Astrocyte of the hippocampus (primary cell): ENCODE results near the gene JTB.
A peak's percentile ranks its signal among the peaks of the same experiment; 100 is the strongest.
"Not testable (repeated sequence)": the region's sequence is repeated elsewhere in the genome, so short reads cannot be mapped to it uniquely, and the experiment has no call there.

ENCODE experiments used
- DNase-seq: peaks from one replicate; pipeline ENCODE4 v3.0.0; 2011; ENCODE audit warnings: low read depth, low spot score

Gene JTB

GRCh38 chr1:153977250-153978240, at the start of gene JTB:
JTB (minus strand) TSS chr1:153977674; CDS start chr1:153977252, 422 bp downstream.
- DNase-seq = peak; percentile 92

GRCh38 chr1:154019940-154020339, 42.5 kb upstream of the JTB start:
- no peak for DNase-seq

DNA sequence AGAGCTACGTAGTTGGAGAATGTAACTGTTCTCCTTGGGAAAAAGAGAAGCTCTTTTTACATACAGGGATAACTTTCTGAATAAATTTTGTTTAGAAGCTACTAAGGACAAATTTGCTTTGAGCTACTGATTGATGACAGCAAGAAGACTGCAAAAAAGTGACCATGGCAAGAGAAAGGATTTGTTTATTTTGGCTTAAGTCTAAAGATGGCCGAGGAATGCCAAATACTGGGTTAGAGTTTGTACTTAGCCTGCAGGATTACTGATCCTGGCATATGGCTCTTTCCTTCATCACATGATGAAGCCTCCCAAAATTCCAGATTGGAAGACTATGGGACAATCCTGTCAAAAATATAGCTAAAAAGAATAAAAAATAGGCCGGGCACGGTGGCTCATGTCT, 41.8 kb upstream of the JTB start:
- no peak for DNase-seq

DNA sequence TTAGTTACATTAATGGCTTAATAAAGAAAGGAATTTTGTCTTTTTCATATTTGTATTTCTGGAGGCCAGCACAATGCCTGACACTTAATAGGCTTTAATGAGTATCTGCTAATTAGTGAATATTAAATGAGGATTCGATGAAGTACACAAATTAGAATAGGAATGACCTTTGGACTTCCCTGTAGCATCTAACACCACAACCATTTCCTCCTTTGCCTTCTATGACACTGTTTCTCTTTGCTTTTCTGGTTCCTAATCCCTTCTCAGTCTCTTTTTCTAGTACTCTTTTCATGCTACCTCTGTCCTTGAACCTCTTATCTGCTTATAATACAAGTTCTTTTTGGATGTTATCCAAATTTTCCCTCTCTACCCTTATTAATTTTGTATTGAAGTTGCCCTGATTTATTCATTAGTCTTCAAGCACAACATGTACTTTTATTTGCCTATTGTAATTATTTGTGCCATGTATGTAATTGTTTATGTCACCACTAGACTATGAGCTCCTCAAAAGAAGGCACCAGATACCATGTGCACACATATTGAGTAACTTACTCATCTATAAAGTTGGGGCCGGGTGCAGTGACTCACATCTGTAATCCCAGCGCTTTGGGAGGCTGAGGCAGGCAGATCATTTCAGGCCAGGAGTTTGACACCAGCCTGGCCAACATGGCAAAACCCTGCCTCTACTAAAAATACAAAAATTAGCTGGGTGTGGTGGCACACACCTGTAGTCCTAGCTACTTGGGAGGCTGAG, 36.9 kb upstream of the JTB start:
- no peak for DNase-seq

DNA sequence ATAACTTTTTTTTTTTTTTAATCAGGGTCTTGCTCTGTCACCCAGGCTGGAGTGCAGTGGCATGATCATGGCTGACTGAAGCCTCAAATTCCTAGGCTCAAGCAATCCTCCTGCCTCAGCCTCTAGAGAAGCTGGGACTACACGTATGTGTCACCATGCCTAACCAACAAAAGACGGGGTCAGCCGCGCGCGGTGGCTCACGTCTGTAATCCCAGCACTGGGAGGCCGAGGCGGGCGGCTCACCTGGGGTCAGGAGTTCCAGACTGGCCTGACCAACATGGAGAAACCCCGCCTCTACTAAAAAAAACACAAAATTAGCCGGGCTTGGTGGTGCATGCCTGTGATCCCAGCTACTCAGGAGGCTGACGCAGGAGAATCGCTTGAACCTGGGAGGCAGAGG, 35.1 kb upstream of the JTB start:
- DNase-seq = not testable (repeated sequence)

DNA sequence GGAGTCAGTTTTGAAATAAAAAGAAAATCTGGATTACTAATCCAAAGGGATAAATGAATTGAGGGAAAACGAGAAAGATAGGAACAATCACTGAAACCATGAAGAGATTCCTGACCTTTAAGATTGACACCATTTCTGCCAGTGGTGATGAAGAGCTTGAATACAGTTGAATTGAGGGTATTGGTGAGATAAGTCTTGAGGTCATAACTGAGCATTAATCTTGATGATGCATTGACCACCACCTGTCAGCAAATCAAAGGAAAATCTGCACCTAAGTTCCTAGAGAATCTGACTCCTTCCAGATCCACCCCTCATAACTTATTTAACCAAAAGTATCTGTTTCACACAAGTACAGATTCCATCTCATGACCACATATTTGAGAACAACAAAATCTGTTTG, 34.7 kb upstream of the JTB start:
- no peak for DNase-seq

- peak; percentile 32 for DNase-seq
Observed at GRCh38 chr1:154006136-154006535, 28.7 kb upstream of the JTB start.

DNA sequence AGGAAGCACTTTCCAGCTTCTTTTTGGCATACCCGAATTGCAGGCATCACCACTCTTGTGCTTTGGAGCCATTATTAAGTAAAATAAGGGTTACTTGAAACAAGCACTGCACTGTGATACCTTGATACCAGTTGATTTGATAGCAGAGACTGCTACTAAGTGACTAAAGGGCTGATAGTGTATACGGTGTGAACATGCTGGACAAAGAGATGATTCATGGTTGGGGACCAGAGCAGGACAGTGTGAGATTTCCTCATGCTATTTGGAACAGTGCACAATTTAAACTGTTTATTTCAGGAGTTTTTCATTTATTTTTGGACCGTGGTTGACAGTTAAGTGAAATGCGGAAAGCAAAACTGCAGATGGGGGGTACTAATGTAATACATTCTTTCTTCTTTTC, 22.9 kb upstream of the JTB start:
- DNase-seq = no peak

DNA sequence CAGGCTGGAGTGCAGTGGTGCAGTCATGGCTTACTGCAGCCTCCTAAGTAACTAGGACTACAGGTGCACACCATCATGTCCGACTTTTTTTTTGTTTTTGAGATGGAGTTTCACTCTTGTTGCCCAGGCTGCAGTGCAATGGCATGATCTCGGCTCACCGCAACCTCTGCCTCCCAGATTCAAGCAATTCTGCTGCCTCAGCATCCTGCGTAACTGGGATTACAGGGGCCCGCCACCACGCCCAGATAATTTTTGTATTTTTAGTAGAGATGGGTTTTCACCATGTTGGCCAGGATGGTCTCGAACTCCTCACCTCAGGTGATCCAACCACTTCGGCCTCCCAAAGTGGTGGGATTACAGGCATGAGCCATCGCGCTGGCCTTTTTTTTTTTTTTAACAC, 19.4 kb upstream of the JTB start:
- not testable (repeated sequence) for DNase-seq

DNA sequence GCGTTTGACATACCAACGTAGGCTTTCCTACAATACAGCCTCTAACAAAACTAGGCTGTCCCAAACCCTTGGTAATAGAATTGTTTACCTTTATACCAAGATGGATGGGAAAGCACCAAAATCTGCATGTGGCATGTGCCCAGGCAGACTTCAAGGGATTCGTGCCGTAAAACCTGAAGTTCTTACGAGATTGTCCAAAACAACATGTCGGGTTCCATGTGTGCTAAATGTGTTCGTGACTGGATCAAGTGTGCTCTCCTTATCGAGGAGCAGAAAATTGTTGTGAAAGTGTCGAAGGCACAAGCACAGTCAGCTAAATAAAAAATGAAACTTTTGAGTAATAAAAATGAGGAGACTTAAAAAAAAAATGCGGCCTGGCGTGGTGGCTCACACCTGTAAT, 18.2 kb upstream of the JTB start:
- DNase-seq = no peak

- DNase-seq = no peak
Observed at GRCh38 chr1:153995202-153995601, 17.7 kb upstream of the JTB start.

DNA sequence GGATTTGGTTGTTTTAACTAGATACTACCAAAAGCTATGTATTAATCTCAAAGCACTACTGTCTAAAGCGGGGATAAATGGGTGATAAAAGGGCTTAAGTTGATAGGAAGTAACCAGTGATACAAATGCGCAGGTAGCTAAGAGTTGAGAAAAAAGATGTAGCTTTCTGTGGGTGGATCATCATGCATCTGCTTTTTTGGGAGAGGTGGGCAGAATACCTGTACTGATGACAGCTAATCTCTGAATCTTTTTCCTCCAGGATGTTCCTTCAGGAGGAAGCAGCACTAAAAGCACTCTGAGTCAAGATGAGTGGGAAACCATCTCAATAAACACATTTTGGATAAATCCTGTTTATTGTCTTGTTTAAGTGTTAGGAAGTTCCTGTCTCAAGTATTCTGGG, 14.3 kb upstream of the JTB start:
- no peak for DNase-seq

- no peak for DNase-seq
Observed at GRCh38 chr1:153991151-153991630, 13.7 kb upstream of the JTB start.

- peak; percentile 97 for DNase-seq
Observed at GRCh38 chr1:153990468-153991150, 13.1 kb upstream of the JTB start, which contains the start of gene RPS27. RPS27 (plus strand) TSS chr1:153990762; CDS start chr1:153990797, 35 bp downstream.

- no peak for DNase-seq
Observed at GRCh38 chr1:153987621-153988020, 10.1 kb upstream of the JTB start.

GRCh38 chr1:153985941-153986761, 8.7 kb upstream of the JTB start, which contains the start of gene RAB13:
RAB13 (minus strand) TSS chr1:153986339; CDS start chr1:153986236, 103 bp downstream.
- peak; percentile 91 for DNase-seq

GRCh38 chr1:153985341-153985912, 8.0 kb upstream of the JTB start:
- DNase-seq = peak; percentile 68

DNA sequence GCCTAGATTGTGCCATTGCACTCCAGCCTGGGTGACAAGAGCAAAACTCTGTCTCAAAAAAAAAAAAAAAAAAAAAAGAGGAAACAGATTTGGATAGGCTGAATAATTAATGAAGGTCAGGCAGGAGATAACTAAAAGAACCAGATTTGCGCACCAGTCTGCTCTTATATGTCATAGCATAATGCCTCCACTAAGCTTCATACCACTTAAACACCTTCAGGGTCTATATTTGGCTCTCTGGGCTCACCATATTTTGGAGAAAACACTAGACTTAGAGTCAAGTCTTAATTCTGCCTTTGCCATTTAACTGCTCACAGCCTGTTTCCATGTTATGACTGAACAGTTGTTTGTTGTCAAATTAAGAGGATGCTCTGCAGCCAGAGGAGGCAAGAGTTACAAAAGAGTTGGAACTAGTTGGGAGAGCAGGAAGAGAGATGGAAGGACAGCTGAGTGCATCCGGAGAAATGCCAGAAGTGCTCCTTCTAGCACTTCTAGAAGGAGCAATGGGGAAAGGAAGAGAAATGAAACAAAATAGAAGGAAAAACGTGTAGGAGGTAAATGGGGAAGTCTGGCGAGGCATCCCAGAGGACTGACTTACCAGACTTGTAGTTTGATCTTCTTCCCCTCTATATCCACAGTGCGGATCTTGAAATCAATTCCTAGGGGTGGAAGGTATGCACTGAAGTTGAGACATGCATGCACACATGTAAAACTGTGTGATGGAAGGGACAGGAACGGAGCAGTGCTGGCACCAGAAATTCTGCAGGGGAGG, 6.8 kb upstream of the JTB start:
- DNase-seq = no peak

DNA sequence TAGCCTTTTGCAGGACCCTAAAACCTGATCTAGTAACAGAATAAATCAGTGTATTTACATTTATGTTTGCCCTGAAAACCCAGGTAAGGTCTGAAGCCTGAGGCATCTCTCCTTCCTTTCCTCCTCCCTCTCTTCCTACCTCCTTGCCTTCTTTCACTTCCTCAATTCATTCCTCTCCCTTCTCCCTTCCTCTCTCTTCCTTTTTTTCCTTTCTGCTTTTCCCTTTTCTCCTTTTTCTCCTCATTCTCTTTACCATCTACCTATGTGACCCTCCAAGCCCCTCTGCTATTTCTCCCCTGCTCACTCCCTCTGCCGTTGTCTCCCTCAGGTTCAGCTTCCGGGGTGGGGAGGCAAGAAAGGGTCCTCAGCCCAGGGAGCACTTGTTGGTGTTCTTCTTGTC, 4.3 kb upstream of the JTB start:
- not testable (repeated sequence) for DNase-seq

DNA sequence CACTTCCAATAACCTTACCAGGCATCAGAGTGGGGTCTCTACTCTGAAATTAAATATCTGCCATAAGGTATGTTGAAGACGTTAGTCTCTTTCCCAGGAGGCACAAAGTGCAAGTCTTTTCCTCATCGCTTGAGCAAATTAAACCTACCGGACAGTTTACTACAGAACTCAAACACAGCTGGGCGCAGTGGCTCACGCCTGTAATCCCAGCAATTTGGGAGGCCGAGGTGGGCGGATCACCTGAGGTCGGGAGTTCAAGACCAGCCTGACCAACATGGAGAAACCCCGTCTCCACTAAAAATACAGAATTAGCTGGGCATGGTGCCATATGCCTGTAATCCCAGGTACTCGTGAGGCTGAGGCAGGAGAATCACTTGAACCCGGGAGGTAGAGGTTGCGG, 1.6 kb upstream of the JTB start:
- DNase-seq = not testable (repeated sequence)
